ENCODE data around the gene MSH3.

The MSH3 gene

DNA sequence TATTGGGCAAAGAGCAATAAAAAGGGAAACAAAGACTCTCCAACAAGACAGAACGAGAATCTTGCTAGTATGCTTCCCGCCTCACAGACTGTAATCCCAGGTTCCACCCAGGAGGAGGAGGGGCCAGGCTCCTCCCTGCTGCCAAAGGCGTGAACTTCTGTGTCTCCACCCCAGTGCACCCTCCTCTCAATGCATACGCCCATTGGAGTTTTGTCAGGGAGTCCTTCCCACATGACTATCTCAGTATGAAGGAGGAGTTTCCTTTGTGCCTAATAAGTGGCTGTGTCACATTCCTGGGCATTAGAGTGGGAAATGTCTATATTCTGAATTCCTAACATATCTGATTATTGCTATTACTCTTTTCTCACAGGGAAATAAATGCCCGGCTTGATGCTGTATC lies 106.7 kb downstream of the MSH3 start:
- no peaks in the 10 kb centered on the region for H4K20me1 ChIP-seq (ENCODE audit: insufficient read depth, low read length, poor library complexity, severe bottlenecking)
- H3F3A ChIP-seq (ENCODE audit: low read depth) = no peaks in the 10 kb centered on the region
- no peaks in the 10 kb centered on the region for H3K9me3 ChIP-seq (ENCODE audit: insufficient read depth, low read depth, low read length)
- peaks cover 8% of the 10 kb centered on the region for H3K36me3 ChIP-seq (ENCODE audit: insufficient read depth, low read length)
- no peak overlapping the region for H3K4me3 ChIP-seq (ENCODE audit: low read length, poor library complexity, severe bottlenecking)
- no peak overlapping the region for H2AFZ ChIP-seq (ENCODE audit: low read length)
- H3K9me2 ChIP-seq (replicated peaks; ENCODE audit: low read depth, low read length) = no peaks in the 10 kb centered on the region
- no peaks in the 10 kb centered on the region for H3K27me3 ChIP-seq (ENCODE audit: insufficient read depth, low read length, poor library complexity, severe bottlenecking)
- no peak overlapping the region for H3K9ac ChIP-seq (ENCODE audit: low read depth, low read length, poor library complexity, severe bottlenecking)
- H3K4me1 ChIP-seq (ENCODE audit: insufficient read depth, low read length, poor library complexity, severe bottlenecking) = peaks cover 5% of the 10 kb centered on the region
- no peak overlapping the region for H3K4me2 ChIP-seq (ENCODE audit: low read depth, low read length, poor library complexity, severe bottlenecking)
- H3K79me2 ChIP-seq (ENCODE audit: insufficient read depth, low read length) = no peaks in the 10 kb centered on the region
- TF ChIP-seq CTCF (conservative IDR thresholded peaks at IDR 0.05; ENCODE audit: low read length) (no peak), EZH2phosphoT487 (IDR thresholded peaks at IDR 0.05; ENCODE audit: borderline replicate concordance) (no peak)

DNA sequence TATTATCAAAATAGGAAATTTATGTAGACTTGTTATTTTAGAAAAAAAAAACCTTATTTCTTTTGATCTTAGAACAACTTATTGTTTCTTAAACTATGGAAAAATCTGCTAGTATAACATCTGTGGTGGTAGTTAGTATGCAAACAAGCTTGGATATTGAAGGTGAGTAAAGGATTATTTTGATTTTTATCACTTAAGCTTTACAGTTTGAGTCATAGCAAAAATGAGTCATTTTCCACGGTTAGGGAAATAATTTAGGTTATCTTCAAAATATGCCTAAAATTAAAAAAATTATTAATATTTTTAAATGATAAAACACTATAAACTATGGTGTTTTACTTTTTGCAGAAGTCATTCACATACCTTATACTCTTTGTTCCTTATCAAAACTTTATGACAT lies 107.5 kb downstream of the MSH3 start:
- Histone ChIP-seq H3K9me3 (ENCODE audit: insufficient read depth, low read depth, low read length) (no peaks in the 10 kb centered on the region), H3K4me2 (ENCODE audit: low read depth, low read length, poor library complexity, severe bottlenecking) (no peak overlapping the region), H3K79me2 (ENCODE audit: insufficient read depth, low read length) (no peaks in the 10 kb centered on the region), H3K4me3 (ENCODE audit: low read length, poor library complexity, severe bottlenecking) (no peak overlapping the region), H4K20me1 (ENCODE audit: insufficient read depth, low read length, poor library complexity, severe bottlenecking) (no peaks in the 10 kb centered on the region), H3K9ac (ENCODE audit: low read depth, low read length, poor library complexity, severe bottlenecking) (no peak overlapping the region), H3K27me3 (ENCODE audit: insufficient read depth, low read length, poor library complexity, severe bottlenecking) (no peaks in the 10 kb centered on the region), H3K36me3 (ENCODE audit: insufficient read depth, low read length) (peaks cover 8% of the 10 kb centered on the region), H2AFZ (ENCODE audit: low read length) (no peak overlapping the region), H3K4me1 (ENCODE audit: insufficient read depth, low read length, poor library complexity, severe bottlenecking) (no peaks in the 10 kb centered on the region), H3K9me2 (replicated peaks; ENCODE audit: low read depth, low read length) (no peaks in the 10 kb centered on the region), H3F3A (ENCODE audit: low read depth) (no peaks in the 10 kb centered on the region)
- no peak for TF ChIP-seq CTCF (conservative IDR thresholded peaks at IDR 0.05; ENCODE audit: low read length)
- TF ChIP-seq EZH2phosphoT487 (IDR thresholded peaks at IDR 0.05; ENCODE audit: borderline replicate concordance) = no peak

GRCh38 chr5:80762573-80762972 lies 108.1 kb downstream of the MSH3 start:
- no peaks in the 10 kb centered on the region for H3K79me2 ChIP-seq (ENCODE audit: insufficient read depth, low read length)
- no peak overlapping the region for H3K4me3 ChIP-seq (ENCODE audit: low read length, poor library complexity, severe bottlenecking)
- no peak overlapping the region for H3K4me2 ChIP-seq (ENCODE audit: low read depth, low read length, poor library complexity, severe bottlenecking)
- H4K20me1 ChIP-seq (ENCODE audit: insufficient read depth, low read length, poor library complexity, severe bottlenecking) = no peaks in the 10 kb centered on the region
- no peak overlapping the region for H2AFZ ChIP-seq (ENCODE audit: low read length)
- no peaks in the 10 kb centered on the region for H3K9me3 ChIP-seq (ENCODE audit: insufficient read depth, low read depth, low read length)
- no peaks in the 10 kb centered on the region for H3K27me3 ChIP-seq (ENCODE audit: insufficient read depth, low read length, poor library complexity, severe bottlenecking)
- H3K9me2 ChIP-seq (replicated peaks; ENCODE audit: low read depth, low read length) = no peaks in the 10 kb centered on the region
- peaks cover 8% of the 10 kb centered on the region for H3K36me3 ChIP-seq (ENCODE audit: insufficient read depth, low read length)
- no peak overlapping the region for H3K9ac ChIP-seq (ENCODE audit: low read depth, low read length, poor library complexity, severe bottlenecking)
- no peaks in the 10 kb centered on the region for H3F3A ChIP-seq (ENCODE audit: low read depth)
- TF ChIP-seq CTCF (conservative IDR thresholded peaks at IDR 0.05; ENCODE audit: low read length) (no peak), EZH2phosphoT487 (IDR thresholded peaks at IDR 0.05; ENCODE audit: borderline replicate concordance) (no peak)
- H3K4me1 ChIP-seq (ENCODE audit: insufficient read depth, low read length, poor library complexity, severe bottlenecking) = no peaks in the 10 kb centered on the region

Measured in Loucy (cell line).